ENCODE measurements around the gene ATP2B1. TPM values are rescaled to one million over a fixed set of nuclear protein-coding genes. Genes with fewer than 3 reads are reported as not detected.

ATP2B1 gene
- total RNA-seq, 4 donors from 2014 or later, result 38.6 to 96.4 (median 54.1) TPM

DNA sequence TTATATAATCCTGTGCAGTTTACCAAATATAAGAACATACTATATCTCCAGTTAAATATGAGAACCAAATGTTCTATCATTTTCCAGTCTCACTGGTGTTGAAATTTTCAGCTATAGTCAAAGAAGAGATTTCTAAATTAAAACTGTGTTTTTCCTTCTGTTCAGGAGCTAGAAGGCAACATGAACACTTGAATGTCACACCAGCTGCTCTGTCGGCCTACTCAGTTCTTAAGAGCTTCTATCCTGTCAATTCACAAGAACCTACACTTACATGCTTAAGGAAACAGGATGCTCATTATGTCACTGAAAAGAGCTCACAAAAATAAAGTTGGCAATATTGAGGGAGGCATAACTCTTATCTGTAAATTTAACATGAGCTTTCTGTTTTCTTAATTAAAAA is 43.1 kb downstream of the ATP2B1 start:
- TF ChIP-seq, protein P1, sequence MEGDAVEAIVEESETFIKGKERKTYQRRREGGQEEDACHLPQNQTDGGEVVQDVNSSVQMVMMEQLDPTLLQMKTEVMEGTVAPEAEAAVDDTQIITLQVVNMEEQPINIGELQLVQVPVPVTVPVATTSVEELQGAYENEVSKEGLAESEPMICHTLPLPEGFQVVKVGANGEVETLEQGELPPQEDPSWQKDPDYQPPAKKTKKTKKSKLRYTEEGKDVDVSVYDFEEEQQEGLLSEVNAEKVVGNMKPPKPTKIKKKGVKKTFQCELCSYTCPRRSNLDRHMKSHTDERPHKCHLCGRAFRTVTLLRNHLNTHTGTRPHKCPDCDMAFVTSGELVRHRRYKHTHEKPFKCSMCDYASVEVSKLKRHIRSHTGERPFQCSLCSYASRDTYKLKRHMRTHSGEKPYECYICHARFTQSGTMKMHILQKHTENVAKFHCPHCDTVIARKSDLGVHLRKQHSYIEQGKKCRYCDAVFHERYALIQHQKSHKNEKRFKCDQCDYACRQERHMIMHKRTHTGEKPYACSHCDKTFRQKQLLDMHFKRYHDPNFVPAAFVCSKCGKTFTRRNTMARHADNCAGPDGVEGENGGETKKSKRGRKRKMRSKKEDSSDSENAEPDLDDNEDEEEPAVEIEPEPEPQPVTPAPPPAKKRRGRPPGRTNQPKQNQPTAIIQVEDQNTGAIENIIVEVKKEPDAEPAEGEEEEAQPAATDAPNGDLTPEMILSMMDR (IDR thresholded peaks at IDR 0.05; ENCODE audit: low read depth), result no peak

DNA sequence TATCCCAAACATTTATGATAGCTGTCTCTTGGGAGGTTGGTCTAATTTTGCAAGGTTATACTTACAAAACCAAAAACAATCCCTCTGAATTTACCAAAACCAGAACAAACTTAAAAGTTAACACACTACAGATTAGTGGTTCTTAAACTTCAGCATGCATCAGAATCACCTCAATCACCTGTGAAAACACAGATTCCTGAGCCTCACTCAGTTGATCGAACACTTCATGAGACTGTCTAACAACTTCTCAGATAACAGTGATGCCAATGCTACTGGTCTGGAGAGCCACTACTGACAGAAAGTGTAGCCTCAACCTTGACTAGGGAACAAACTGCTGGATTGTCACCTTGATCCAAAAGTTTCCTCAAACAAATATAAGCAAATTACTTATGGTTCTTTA is 44.2 kb downstream of the ATP2B1 start:
- TF ChIP-seq, protein P1 (IDR thresholded peaks at IDR 0.05; ENCODE audit: low read depth), result no peak

DNA sequence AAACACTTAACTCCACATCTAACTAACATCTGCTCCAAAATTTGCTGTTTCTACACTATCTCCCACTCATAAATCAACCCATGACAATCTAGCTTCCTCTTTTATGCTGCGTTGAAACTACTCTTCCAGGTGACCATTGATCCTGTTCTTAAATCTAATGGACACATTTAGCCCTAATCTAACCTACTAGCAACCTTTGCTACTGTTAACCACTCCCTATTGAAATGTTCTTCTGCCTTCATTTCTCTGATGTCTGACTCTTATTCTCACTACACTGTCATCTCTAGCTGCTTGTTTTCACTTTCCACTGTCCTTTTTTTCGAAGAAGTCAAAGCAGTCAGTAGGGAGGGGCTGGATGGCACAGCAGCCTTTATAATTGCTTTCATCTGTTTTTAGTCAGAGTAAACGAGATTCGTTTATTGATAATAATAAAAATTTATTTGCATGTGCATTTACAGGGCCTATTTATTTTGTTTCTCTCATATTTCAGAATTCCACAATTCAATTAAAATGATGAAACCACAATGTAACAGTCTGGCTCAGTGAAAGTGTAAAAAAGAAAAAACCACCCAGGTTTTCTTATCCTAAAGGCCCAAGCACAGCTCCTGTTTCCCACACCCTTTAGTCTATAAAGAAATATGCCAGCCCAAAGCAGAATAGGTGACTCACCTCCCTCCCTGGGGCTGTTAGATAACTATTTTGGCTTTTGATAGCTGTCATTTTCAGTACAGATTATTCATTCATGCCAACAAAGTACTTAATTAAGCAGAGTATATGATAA is 44.9 kb downstream of the ATP2B1 start:
- TF ChIP-seq, protein P1 (IDR thresholded peaks at IDR 0.05; ENCODE audit: low read depth), result no peak

GRCh38 chr12:89662623-89663022 is 46.0 kb downstream of the ATP2B1 start:
- TF ChIP-seq, protein P1 (IDR thresholded peaks at IDR 0.05; ENCODE audit: low read depth), result no peak

GRCh38 chr12:89661706-89662330 is 46.8 kb downstream of the ATP2B1 start:
- TF ChIP-seq, protein P1 (IDR thresholded peaks at IDR 0.05; ENCODE audit: low read depth), result no peak

DNA sequence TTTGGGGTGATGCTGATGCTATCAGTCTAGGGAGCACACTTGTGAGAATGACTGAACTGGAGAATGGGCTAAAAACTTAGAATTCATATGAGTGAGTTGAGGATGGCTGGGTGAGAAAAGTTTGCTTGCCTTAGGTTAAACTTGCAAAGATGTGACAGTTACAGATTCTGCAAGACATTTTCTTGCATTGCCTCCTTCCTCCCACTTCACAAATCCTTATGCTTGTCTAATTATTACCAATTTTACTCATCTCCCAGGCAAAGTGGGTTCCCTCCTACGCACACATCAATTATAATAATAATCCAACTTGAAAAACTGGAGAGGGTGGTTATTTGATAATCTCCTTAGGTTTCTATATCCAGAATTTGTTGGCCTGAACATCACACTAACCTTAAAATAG is 50.9 kb downstream of the ATP2B1 start:
- TF ChIP-seq, protein P1 (IDR thresholded peaks at IDR 0.05; ENCODE audit: low read depth), result no peak

GRCh38 chr12:89657066-89657465 is 51.6 kb downstream of the ATP2B1 start:
- TF ChIP-seq, protein P1 (IDR thresholded peaks at IDR 0.05; ENCODE audit: low read depth), result no peak

All from subcutaneous adipose tissue (tissue), 4 donors.